HEK293 (cell line): ENCODE data around the gene UGT1A8.
"Not testable (repeated sequence)": the region's sequence is repeated elsewhere in the genome, so short reads cannot be mapped to it uniquely, and the experiment has no call there.

ENCODE experiments used
- CTCF ChIA-PET: fragments of 350-600 bp; formaldehyde crosslinking; extraction: SDS; loops from one replicate; lab custom pipeline; 2021; ENCODE audit warnings: antibody characterized with exemption; lab: Yijun Ruan, JAX
- POLR2A ChIA-PET: fragments of 300-600 bp; formaldehyde crosslinking; extraction: SDS; loops from one replicate; lab custom pipeline; 2020; ENCODE audit warnings: antibody characterized with exemption, inconsistent platforms; lab: Yijun Ruan, JAX
- H3K27ac ChIP-seq: fragments of 200-500 bp; sonication (Bioruptor generic); 2 replicates; pipeline ENCODE4 v1.5.1; 2014; ENCODE audit warnings: low read depth, low read length, control low read depth, inconsistent platforms; ENCODE audit errors: extremely low read depth
- H3K36me3 ChIP-seq, 2 experiments: fragments of 200-500 bp in 1 of 2; sonication (Bioruptor generic) in 1 of 2; 1 replicate in 1 of 2; 2 replicates in 1 of 2; pipeline ENCODE4 v1.5.1; 2014 to 2017; ENCODE audit warnings: inconsistent platforms in 2 of 2, low read length in 2 of 2; ENCODE audit not compliant: control insufficient read depth in 2 of 2, insufficient read depth in 1 of 2
- H3K4me1 ChIP-seq: fragments of 200-500 bp; sonication (Bioruptor generic); 2 replicates; pipeline ENCODE4 v1.5.1; 2014; ENCODE audit warnings: mild to moderate bottlenecking, low read length, inconsistent platforms; ENCODE audit not compliant: control insufficient read depth, insufficient read depth
- H3K4me3 ChIP-seq: 2 replicates; pipeline ENCODE4 v1.5.1; 2011; ENCODE audit warnings: low read depth, mild to moderate bottlenecking, control low read depth, low read length, moderate library complexity
- H3K9me3 ChIP-seq: fragments of 200-500 bp; sonication (Bioruptor generic); 2 replicates; pipeline ENCODE4 v1.5.1; 2014; ENCODE audit warnings: low read depth, low read length, inconsistent platforms; ENCODE audit not compliant: control insufficient read depth, insufficient read depth
- GLI4 ChIP-seq: fragments of 450-650 bp; formaldehyde crosslinking; IDR thresholded peaks from 2 replicates; pipeline ENCODE4 v1.5.1; 2016; ENCODE audit warnings: missing biosample characterization, missing genetic modification characterization
- MZF1 ChIP-seq: fragments of 450-650 bp; formaldehyde crosslinking; IDR thresholded peaks from 2 replicates; pipeline ENCODE4 v1.5.1; 2017; ENCODE audit warnings: missing biosample characterization, missing genetic modification characterization, borderline replicate concordance
- YY2 ChIP-seq: fragments of 450-650 bp; formaldehyde crosslinking; IDR thresholded peaks from 2 replicates; pipeline ENCODE4 v1.5.1; 2016; ENCODE audit warnings: missing biosample characterization, missing genetic modification characterization
- ZNF140 ChIP-seq: fragments of 450-650 bp; formaldehyde crosslinking; IDR thresholded peaks from 2 replicates; pipeline ENCODE4 v1.5.1; 2016; ENCODE audit warnings: missing biosample characterization, missing genetic modification characterization
- ZNF292 ChIP-seq: fragments of 450-650 bp; formaldehyde crosslinking; IDR thresholded peaks from 2 replicates; pipeline ENCODE4 v1.5.1; 2016; ENCODE audit warnings: low read depth, missing biosample characterization, missing genetic modification characterization, borderline replicate concordance
- ZNF514 ChIP-seq: fragments of 450-650 bp; formaldehyde crosslinking; IDR thresholded peaks from 2 replicates; pipeline ENCODE4 v1.5.1; 2016; ENCODE audit warnings: missing biosample characterization, missing genetic modification characterization
- ZNF549 ChIP-seq: fragments of 450-650 bp; IDR thresholded peaks from 2 replicates; pipeline ENCODE4 v1.5.1; 2018; ENCODE audit warnings: missing biosample characterization, missing genetic modification characterization, mild to moderate bottlenecking, inconsistent platforms, moderate library complexity
- ZNF776 ChIP-seq: fragments of 450-650 bp; formaldehyde crosslinking; IDR thresholded peaks from 2 replicates; pipeline ENCODE4 v1.5.0; 2017; ENCODE audit warnings: missing biosample characterization, missing genetic modification characterization, borderline replicate concordance
- TF ChIP-seq, protein P1 (sequence below): fragments of 450-650 bp; formaldehyde crosslinking; IDR thresholded peaks from 2 replicates; pipeline ENCODE4 v1.5.1; 2016; ENCODE audit warnings: missing biosample characterization, missing genetic modification characterization
- TF ChIP-seq, protein P2 (sequence below): fragments of 450-650 bp; formaldehyde crosslinking; IDR thresholded peaks from 2 replicates; pipeline ENCODE4 v1.5.1; 2016; ENCODE audit warnings: missing biosample characterization, missing genetic modification characterization, low read depth
- TF ChIP-seq, protein P3 (sequence below): fragments of 450-650 bp; formaldehyde crosslinking; IDR thresholded peaks from 2 replicates; pipeline ENCODE4 v1.5.1; 2016; ENCODE audit warnings: missing biosample characterization, missing genetic modification characterization
- TF ChIP-seq, protein P4 (sequence below): fragments of 450-650 bp; formaldehyde crosslinking; IDR thresholded peaks from 2 replicates; pipeline ENCODE4 v1.5.1; 2017; ENCODE audit warnings: missing biosample characterization, missing genetic modification characterization
- TF ChIP-seq, protein P5 (sequence below): fragments of 450-650 bp; formaldehyde crosslinking; IDR thresholded peaks from 2 replicates; pipeline ENCODE4 v1.5.1; 2016; ENCODE audit warnings: missing biosample characterization, missing genetic modification characterization

The UGT1A8 gene

DNA sequence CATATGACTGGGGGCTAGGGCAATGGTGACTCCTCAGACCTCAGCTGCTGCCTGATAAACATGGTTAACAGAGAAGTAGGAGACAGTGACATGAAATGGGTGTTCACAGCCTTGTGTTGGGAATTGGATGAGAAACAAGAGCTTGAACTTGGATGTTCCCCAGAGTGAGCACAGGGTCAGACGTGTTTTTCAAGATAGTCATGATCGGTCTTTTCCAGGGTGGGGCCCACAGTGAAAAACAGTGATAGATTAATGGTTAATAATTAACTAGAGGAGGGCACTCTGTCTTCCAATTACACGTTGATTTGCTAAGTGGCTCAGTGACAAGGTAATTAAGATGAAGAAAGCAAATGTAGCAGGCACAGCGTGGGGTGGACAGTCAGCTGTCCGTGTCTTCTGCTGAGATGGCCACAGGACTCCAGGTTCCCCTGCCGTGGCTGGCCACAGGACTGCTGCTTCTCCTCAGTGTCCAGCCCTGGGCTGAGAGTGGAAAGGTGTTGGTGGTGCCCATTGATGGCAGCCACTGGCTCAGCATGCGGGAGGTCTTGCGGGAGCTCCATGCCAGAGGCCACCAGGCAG, 111.4 kb downstream of the UGT1A8 start, which contains the start of gene UGT1A3 (continued):
- no peak for TF ChIP-seq MZF1 (tag by site-specific recombination)
- no peak for TF ChIP-seq ZNF549 (tag by site-specific recombination)
- TF ChIP-seq, protein P1, sequence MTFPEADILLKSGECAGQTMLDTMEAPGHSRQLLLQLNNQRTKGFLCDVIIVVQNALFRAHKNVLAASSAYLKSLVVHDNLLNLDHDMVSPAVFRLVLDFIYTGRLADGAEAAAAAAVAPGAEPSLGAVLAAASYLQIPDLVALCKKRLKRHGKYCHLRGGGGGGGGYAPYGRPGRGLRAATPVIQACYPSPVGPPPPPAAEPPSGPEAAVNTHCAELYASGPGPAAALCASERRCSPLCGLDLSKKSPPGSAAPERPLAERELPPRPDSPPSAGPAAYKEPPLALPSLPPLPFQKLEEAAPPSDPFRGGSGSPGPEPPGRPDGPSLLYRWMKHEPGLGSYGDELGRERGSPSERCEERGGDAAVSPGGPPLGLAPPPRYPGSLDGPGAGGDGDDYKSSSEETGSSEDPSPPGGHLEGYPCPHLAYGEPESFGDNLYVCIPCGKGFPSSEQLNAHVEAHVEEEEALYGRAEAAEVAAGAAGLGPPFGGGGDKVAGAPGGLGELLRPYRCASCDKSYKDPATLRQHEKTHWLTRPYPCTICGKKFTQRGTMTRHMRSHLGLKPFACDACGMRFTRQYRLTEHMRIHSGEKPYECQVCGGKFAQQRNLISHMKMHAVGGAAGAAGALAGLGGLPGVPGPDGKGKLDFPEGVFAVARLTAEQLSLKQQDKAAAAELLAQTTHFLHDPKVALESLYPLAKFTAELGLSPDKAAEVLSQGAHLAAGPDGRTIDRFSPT (tag by site-specific recombination), result no peak
- TF ChIP-seq, protein P2, sequence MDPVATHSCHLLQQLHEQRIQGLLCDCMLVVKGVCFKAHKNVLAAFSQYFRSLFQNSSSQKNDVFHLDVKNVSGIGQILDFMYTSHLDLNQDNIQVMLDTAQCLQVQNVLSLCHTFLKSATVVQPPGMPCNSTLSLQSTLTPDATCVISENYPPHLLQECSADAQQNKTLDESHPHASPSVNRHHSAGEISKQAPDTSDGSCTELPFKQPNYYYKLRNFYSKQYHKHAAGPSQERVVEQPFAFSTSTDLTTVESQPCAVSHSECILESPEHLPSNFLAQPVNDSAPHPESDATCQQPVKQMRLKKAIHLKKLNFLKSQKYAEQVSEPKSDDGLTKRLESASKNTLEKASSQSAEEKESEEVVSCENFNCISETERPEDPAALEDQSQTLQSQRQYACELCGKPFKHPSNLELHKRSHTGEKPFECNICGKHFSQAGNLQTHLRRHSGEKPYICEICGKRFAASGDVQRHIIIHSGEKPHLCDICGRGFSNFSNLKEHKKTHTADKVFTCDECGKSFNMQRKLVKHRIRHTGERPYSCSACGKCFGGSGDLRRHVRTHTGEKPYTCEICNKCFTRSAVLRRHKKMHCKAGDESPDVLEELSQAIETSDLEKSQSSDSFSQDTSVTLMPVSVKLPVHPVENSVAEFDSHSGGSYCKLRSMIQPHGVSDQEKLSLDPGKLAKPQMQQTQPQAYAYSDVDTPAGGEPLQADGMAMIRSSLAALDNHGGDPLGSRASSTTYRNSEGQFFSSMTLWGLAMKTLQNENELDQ (tag by site-specific recombination), result no peak
- TF ChIP-seq YY2 (tag by site-specific recombination), result no peak
- TF ChIP-seq ZNF140, result no peak
- TF ChIP-seq, protein P3, sequence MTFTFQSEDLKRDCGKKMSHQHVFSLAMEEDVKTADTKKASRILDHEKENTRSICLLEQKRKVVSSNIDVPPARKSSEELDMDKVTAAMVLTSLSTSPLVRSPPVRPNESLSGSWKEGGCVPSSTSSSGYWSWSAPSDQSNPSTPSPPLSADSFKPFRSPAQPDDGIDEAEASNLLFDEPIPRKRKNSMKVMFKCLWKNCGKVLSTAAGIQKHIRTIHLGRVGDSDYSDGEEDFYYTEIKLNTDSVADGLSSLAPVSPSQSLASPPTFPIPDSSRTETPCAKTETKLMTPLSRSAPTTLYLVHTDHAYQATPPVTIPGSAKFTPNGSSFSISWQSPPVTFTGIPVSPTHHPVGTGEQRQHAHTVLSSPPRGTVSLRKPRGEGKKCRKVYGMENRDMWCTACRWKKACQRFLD (tag by site-specific recombination), result no peak
- TF ChIP-seq GLI4, result no peak
- no peak for TF ChIP-seq ZNF292 (tag by site-specific recombination)

DNA sequence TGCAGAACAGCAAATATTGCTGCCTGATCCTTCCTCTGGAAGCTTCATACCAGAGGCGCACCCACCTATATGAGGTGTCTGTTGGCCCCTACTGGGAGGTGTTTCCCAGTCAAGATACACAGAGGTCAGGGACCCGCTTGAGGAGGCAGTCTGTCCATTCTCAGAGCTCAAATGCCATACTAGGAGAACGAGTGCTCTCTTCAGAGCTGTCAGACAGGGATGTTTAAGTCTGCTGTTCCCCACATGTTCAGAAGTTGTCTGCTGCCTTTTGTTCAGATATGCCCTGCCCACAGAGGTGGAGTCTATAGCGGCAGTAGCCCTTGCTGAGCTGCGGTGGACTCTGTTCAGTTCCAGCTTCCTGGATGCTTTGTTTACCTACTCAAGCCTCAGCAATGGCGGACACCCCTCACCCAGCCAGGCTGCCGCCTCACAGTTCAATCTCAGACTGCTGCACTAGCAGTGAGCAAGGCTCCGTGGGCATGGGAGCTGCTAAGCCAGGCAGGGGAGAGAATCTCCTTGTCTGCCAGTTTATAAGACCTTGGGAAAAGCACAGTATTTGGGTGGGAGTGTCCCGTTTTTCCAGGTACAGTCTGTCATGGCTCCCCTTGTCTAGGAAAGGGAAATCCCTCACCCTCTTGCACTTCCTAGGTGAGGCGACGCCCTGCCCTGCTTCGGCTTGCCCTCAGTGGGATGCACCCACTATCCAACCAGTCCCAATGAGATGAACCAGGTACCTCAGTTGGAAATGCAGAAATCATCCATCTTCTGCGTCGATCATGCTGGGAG, 119.6 kb downstream of the UGT1A8 start:
- H3K27ac ChIP-seq, H3K9me3 ChIP-seq, H3K36me3 ChIP-seq, H3K4me3 ChIP-seq, H3K4me1 ChIP-seq, POLR2A ChIA-PET, CTCF ChIA-PET: not testable (repeated sequence)

DNA sequence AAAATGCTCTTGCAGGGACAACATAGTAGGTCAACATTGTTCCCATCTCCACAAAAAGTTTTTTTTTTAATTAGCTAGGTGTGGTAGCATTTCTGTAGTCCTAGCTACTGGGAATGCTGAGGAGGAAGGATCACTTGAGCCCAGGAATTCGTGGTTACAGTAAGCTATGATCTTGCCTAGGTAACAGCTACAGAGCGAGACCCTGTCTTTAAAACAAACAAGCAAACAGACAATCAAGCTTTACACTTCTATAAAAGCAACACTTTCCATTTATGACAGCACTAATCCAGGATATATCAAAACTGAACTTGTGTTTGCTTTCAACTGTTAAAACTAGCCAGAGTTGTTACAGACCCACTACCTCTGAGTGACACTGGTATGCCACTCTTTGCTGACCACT, 123.4 kb downstream of the UGT1A8 start:
- TF ChIP-seq, protein P4, sequence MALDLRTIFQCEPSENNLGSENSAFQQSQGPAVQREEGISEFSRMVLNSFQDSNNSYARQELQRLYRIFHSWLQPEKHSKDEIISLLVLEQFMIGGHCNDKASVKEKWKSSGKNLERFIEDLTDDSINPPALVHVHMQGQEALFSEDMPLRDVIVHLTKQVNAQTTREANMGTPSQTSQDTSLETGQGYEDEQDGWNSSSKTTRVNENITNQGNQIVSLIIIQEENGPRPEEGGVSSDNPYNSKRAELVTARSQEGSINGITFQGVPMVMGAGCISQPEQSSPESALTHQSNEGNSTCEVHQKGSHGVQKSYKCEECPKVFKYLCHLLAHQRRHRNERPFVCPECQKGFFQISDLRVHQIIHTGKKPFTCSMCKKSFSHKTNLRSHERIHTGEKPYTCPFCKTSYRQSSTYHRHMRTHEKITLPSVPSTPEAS (tag by site-specific recombination), result no peak
- no peak for TF ChIP-seq ZNF776 (tag by site-specific recombination)
- TF ChIP-seq, protein P5, sequence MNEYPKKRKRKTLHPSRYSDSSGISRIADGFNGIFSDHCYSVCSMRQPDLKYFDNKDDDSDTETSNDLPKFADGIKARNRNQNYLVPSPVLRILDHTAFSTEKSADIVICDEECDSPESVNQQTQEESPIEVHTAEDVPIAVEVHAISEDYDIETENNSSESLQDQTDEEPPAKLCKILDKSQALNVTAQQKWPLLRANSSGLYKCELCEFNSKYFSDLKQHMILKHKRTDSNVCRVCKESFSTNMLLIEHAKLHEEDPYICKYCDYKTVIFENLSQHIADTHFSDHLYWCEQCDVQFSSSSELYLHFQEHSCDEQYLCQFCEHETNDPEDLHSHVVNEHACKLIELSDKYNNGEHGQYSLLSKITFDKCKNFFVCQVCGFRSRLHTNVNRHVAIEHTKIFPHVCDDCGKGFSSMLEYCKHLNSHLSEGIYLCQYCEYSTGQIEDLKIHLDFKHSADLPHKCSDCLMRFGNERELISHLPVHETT (tag by site-specific recombination), result no peak
- no peak for TF ChIP-seq ZNF514 (tag by site-specific recombination)
- no peak overlapping the region for H3K27ac ChIP-seq
- CTCF ChIA-PET, result no interaction called here

More for the DNA sequence above, 123.4 kb downstream of the UGT1A8 start:
- Histone ChIP-seq H3K36me3 (no peaks in the 10 kb centered on the region), H3K4me1 (no peaks in the 10 kb centered on the region), H3K4me3 (no peak overlapping the region), H3K9me3 (no peaks in the 10 kb centered on the region)
- POLR2A ChIA-PET, result no interaction called here
